PFSK-1 (cell line): ENCODE data around the gene MAN1C1.

ENCODE experiments used
- FOXP2 ChIP-seq: optimal IDR thresholded peaks from 2 replicates; pipeline ENCODE3; 2011; ENCODE audit warnings: borderline replicate concordance, control low read depth, inconsistent platforms; ENCODE audit not compliant: insufficient read depth; ENCODE audit errors: extremely low read length, extremely low read depth
- POLR2AphosphoS5 ChIP-seq: IDR thresholded peaks from 2 replicates; pipeline ENCODE4 v1.6.1; 2012; ENCODE audit warnings: low read depth, mild to moderate bottlenecking, control low read depth, low read length, moderate library complexity
- REST ChIP-seq, 2 experiments: IDR thresholded peaks; 2 replicates each; pipeline versions ENCODE4 v1.6.1 to v1.8.0; 2011 to 2012; ENCODE audit warnings: low read depth in 2 of 2, low read length in 2 of 2, control low read depth in 1 of 2, inconsistent platforms in 1 of 2, mild to moderate bottlenecking in 1 of 2, moderate library complexity in 1 of 2; ENCODE audit not compliant: insufficient read depth in 1 of 2
- SIN3A ChIP-seq: IDR thresholded peaks from 2 replicates; pipeline ENCODE4 v1.6.1; 2012; ENCODE audit warnings: mild to moderate bottlenecking, low read length, moderate library complexity, borderline replicate concordance; ENCODE audit not compliant: insufficient read depth
- TAF1 ChIP-seq: IDR thresholded peaks from 2 replicates; pipeline ENCODE4 v1.6.1; 2012; ENCODE audit warnings: low read length, control low read depth, borderline replicate concordance; ENCODE audit not compliant: insufficient read depth

Gene MAN1C1

DNA sequence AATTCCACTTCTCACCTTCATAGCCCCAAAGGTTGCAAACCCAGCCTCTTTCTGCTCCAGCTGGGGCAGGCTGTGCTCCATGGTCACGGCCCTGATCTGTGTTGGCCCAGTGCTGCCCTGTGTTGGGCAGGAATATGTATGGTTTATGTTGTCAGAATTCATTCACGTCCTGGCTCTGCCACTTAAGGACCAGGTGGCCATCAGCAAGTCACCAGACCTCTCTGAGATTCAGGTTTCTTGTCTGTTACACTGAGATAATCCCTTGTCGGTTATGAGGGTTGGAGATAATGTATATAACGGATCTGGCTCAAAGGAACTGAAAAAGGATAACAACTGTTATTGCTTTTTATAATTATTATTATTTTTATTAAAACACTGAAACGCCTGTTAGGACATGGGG, 144.3 kb downstream of the MAN1C1 start:
- TF ChIP-seq REST (IDR thresholded peaks at IDR 0.05; ENCODE audit: insufficient read depth in 1 of 2, low read depth in 2 of 2, low read length in 2 of 2): no peak
- no peak for TF ChIP-seq POLR2AphosphoS5
- TF ChIP-seq TAF1: no peak
- no peak for TF ChIP-seq SIN3A

DNA sequence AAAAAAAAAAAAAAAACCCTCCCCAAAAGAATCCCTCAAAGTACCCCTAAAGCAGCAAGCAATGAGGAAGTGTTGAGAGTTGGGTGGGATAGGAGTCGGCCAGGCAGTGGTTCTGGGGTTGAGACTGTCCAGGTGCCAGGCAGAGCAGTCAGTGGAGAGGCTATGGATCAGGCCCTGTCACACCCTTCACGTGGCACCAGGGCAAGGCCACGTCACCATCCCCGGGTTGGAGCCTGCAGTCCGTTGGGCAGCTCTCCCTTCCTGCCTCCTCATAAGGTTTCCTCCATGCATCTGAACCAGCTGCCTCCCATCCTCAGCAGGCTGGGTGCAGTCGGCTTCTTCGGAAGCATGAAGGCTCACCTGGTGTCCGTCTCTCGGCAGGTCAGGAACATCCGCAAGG, 146.9 kb downstream of the MAN1C1 start:
- TF ChIP-seq TAF1: no peak
- no peak for TF ChIP-seq REST (IDR thresholded peaks at IDR 0.05; ENCODE audit: insufficient read depth in 1 of 2, low read depth in 2 of 2, low read length in 2 of 2)
- TF ChIP-seq POLR2AphosphoS5: no peak
- no peak for TF ChIP-seq FOXP2
- no peak for TF ChIP-seq SIN3A

- no peak for TF ChIP-seq FOXP2
- no peak for TF ChIP-seq SIN3A
- no peak for TF ChIP-seq POLR2AphosphoS5
- TF ChIP-seq REST (IDR thresholded peaks at IDR 0.05; ENCODE audit: insufficient read depth in 1 of 2, low read depth in 2 of 2, low read length in 2 of 2): no peak
- no peak for TF ChIP-seq TAF1
Observed at GRCh38 chr1:25765136-25765922, 148.7 kb downstream of the MAN1C1 start.

DNA sequence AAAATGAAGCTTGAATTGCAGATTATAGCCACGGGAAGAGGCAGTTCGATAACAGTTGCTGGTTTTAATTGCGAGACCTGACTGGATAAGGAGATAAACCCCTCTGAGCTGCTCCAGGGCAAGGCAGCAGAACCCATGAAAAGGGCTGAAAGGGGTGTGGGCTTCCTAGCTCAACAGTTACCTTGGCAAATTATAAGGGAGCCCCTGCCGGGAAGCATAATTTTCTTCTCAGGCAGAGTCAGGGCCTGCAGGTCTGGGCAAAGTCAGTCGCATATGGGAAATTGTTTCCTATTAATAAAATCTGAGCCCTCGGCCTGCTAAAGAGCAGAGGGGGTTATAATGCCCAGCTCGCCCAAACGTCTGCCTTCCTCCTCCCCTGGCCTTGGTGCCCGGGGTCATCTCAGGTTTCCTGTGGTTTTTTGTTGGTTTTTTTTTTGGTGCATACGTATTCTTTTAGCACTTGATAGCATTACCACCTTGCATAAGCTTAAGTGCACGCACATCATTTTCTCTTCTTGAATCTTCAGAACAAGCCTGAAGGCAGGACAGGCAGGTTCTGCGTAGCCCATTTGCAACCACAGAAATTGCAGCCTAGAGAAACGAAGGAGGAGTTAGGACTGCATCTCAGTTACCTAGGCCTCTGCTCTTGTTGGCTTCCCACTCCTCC, 149.5 kb downstream of the MAN1C1 start:
- TF ChIP-seq TAF1 (no peak), REST (IDR thresholded peaks at IDR 0.05; ENCODE audit: insufficient read depth in 1 of 2, low read depth in 2 of 2, low read length in 2 of 2) (no peak), SIN3A (no peak), FOXP2 (no peak), POLR2AphosphoS5 (no peak)
